ENCODE data around the gene INPP1. TPM values are rescaled to one million over a fixed set of nuclear protein-coding genes. Genes with fewer than 3 reads are reported as not detected.

Gene INPP1
- total RNA-seq, 1 experiment from 2014 or later, result 15.9 TPM

- no peak overlapping the region for H3K4me3 ChIP-seq
- H3K27me3 ChIP-seq, result no peaks in the 10 kb centered on the region
- no peak for DNase-seq
- H3K36me3 ChIP-seq, result peaks cover 3% of the 10 kb centered on the region; the same call in 1 of the 2 replicates
- H3K9me3 ChIP-seq, result no peaks in the 10 kb centered on the region
Observed at GRCh38 chr2:190376591-190377245, 33.3 kb downstream of the INPP1 start.

- Histone ChIP-seq H3K9me3 (no peaks in the 10 kb centered on the region), H3K4me3 (no peak overlapping the region), H3K27me3 (no peaks in the 10 kb centered on the region), H3K36me3 (no peaks in the 10 kb centered on the region)
- no peak for DNase-seq
Observed at GRCh38 chr2:190378880-190379237, 35.5 kb downstream of the INPP1 start.

GRCh38 chr2:190379249-190379964 is 36.0 kb downstream of the INPP1 start:
- H3K4me3 ChIP-seq, result no peak overlapping the region
- no peaks in the 10 kb centered on the region for H3K9me3 ChIP-seq
- H3K36me3 ChIP-seq, result no peaks in the 10 kb centered on the region
- peak; percentile 68 for DNase-seq
- no peaks in the 10 kb centered on the region for H3K27me3 ChIP-seq

GRCh38 chr2:190380962-190381412 is 37.6 kb downstream of the INPP1 start:
- Histone ChIP-seq H3K4me3 (no peak overlapping the region), H3K36me3 (no peaks in the 10 kb centered on the region), H3K27me3 (no peaks in the 10 kb centered on the region), H3K9me3 (no peaks in the 10 kb centered on the region)
- no peak for DNase-seq

- Histone ChIP-seq H3K27me3 (no peaks in the 10 kb centered on the region), H3K36me3 (no peaks in the 10 kb centered on the region), H3K9me3 (no peaks in the 10 kb centered on the region), H3K4me3 (no peak overlapping the region)
- DNase-seq, result no peak
Observed at GRCh38 chr2:190382851-190383250, 39.5 kb downstream of the INPP1 start.

- no peak for DNase-seq
- H3K27me3 ChIP-seq, result peaks cover 15% of the 10 kb centered on the region; the same call in 1 of the 2 replicates
Observed at GRCh38 chr2:190387422-190387821, 44.0 kb downstream of the INPP1 start.

GRCh38 chr2:190396271-190396670 is 52.9 kb downstream of the INPP1 start:
- no peak for DNase-seq
- Histone ChIP-seq H3K9me3 (no peaks in the 10 kb centered on the region), H3K36me3 (no peaks in the 10 kb centered on the region), H3K27me3 (peaks cover 43% of the 10 kb centered on the region), H3K4me3 (no peak overlapping the region)

More at GRCh38 chr2:190387422-190387821, 44.0 kb downstream of the INPP1 start:
- H3K4me3 ChIP-seq, result no peak overlapping the region
- H3K9me3 ChIP-seq, result no peaks in the 10 kb centered on the region
- no peaks in the 10 kb centered on the region for H3K36me3 ChIP-seq

GRCh38 chr2:190402986-190403603 is 59.7 kb downstream of the INPP1 start:
- Histone ChIP-seq H3K27me3 (0 out of 2 replicates have a peak, but pooled peaks cover 6% of the 10 kb centered on the region), H3K4me3 (no peak overlapping the region), H3K9me3 (no peaks in the 10 kb centered on the region), H3K36me3 (no peaks in the 10 kb centered on the region)
- DNase-seq, result no peak

- Histone ChIP-seq H3K9me3 (no peaks in the 10 kb centered on the region), H3K4me3 (no peak overlapping the region), H3K27me3 (peaks cover under 1% of the 10 kb centered on the region), H3K36me3 (no peaks in the 10 kb centered on the region)
- no peak for DNase-seq
Observed at GRCh38 chr2:190404487-190404886, 61.1 kb downstream of the INPP1 start.

GRCh38 chr2:190405070-190405469 is 61.7 kb downstream of the INPP1 start:
- H3K36me3 ChIP-seq, result no peaks in the 10 kb centered on the region
- H3K9me3 ChIP-seq, result no peaks in the 10 kb centered on the region
- H3K4me3 ChIP-seq, result no peak overlapping the region
- DNase-seq, result no peak
- H3K27me3 ChIP-seq, result peaks cover 2% of the 10 kb centered on the region

- Histone ChIP-seq H3K27me3 (peaks cover 2% of the 10 kb centered on the region), H3K4me3 (no peak overlapping the region), H3K36me3 (no peaks in the 10 kb centered on the region), H3K9me3 (no peaks in the 10 kb centered on the region)
- no peak for DNase-seq
Observed at GRCh38 chr2:190405995-190406394, 62.6 kb downstream of the INPP1 start.

GRCh38 chr2:190406805-190407204 is 63.4 kb downstream of the INPP1 start:
- H3K9me3 ChIP-seq, result no peaks in the 10 kb centered on the region
- DNase-seq, result no peak
- H3K36me3 ChIP-seq, result no peaks in the 10 kb centered on the region
- peaks cover 2% of the 10 kb centered on the region for H3K27me3 ChIP-seq
- H3K4me3 ChIP-seq, result no peak overlapping the region

- H3K36me3 ChIP-seq, result no peaks in the 10 kb centered on the region
- DNase-seq, result no peak
- peaks cover 2% of the 10 kb centered on the region for H3K27me3 ChIP-seq
- no peaks in the 10 kb centered on the region for H3K9me3 ChIP-seq
- H3K4me3 ChIP-seq, result no peak overlapping the region
Observed at GRCh38 chr2:190407246-190407661, 63.9 kb downstream of the INPP1 start.

GRCh38 chr2:190407662-190408537 is 64.5 kb downstream of the INPP1 start, which contains the start of gene MFSD6:
Gene MFSD6 (plus strand): TSS chr2:190408355. CDS start chr2:190436030, 27,675 bp downstream.
- no peaks in the 10 kb centered on the region for H3K9me3 ChIP-seq
- peaks cover 2% of the 10 kb centered on the region for H3K27me3 ChIP-seq
- H3K36me3 ChIP-seq, result no peaks in the 10 kb centered on the region
- peak within 1 kb of the TSS; percentile 47 for H3K4me3 ChIP-seq
- DNase-seq, result peak; percentile 36

- peak; percentile 22 for DNase-seq
- H3K4me3 ChIP-seq, result peak overlapping the region; percentile 47
- H3K9me3 ChIP-seq, result no peaks in the 10 kb centered on the region
- H3K36me3 ChIP-seq, result no peaks in the 10 kb centered on the region
- H3K27me3 ChIP-seq, result peaks cover 2% of the 10 kb centered on the region
Observed at GRCh38 chr2:190408538-190409271, 65.3 kb downstream of the INPP1 start.

- Histone ChIP-seq H3K9me3 (no peaks in the 10 kb centered on the region), H3K4me3 (no peak overlapping the region), H3K36me3 (no peaks in the 10 kb centered on the region), H3K27me3 (peaks cover 2% of the 10 kb centered on the region)
- DNase-seq, result no peak
Observed at GRCh38 chr2:190409616-190410015, 66.2 kb downstream of the INPP1 start.

Data from MG63 (cell line).